ENCODE results near the gene ANKRD50.

The ANKRD50 gene

GRCh38 chr4:124712372-124713184 lies at the start of gene ANKRD50:
Gene ANKRD50 (minus strand): TSS chr4:124712732. CDS start chr4:124710511, 2,221 bp downstream.
- DNase-seq (ENCODE audit: low read depth) = peak; percentile 21

- no peak for DNase-seq (ENCODE audit: low read depth)
These were observed 44.6 kb upstream of the ANKRD50 start for GRCh38 chr4:124757126-124757525.

GRCh38 chr4:124754681-124755080 lies 42.1 kb upstream of the ANKRD50 start:
- no peak for DNase-seq (ENCODE audit: low read depth)

- DNase-seq (ENCODE audit: low read depth) = no peak
These were observed 41.5 kb upstream of the ANKRD50 start for GRCh38 chr4:124753941-124754581.

GRCh38 chr4:124749421-124749820 lies 36.9 kb upstream of the ANKRD50 start:
- DNase-seq (ENCODE audit: low read depth) = no peak

- DNase-seq (ENCODE audit: low read depth) = no peak
These were observed 36.4 kb upstream of the ANKRD50 start for GRCh38 chr4:124748965-124749364.

GRCh38 chr4:124745985-124746801 lies 33.7 kb upstream of the ANKRD50 start:
- no peak for DNase-seq (ENCODE audit: low read depth)

- no peak for DNase-seq (ENCODE audit: low read depth)
These were observed 31.2 kb upstream of the ANKRD50 start for GRCh38 chr4:124743711-124744110.

GRCh38 chr4:124740501-124740900 lies 28.0 kb upstream of the ANKRD50 start:
- no peak for DNase-seq (ENCODE audit: low read depth)

- no peak for DNase-seq (ENCODE audit: low read depth)
These were observed 26.5 kb upstream of the ANKRD50 start for GRCh38 chr4:124738994-124739393.

- no peak for DNase-seq (ENCODE audit: low read depth)
These were observed 25.1 kb upstream of the ANKRD50 start for GRCh38 chr4:124737619-124738018.

GRCh38 chr4:124736526-124736925 lies 24.0 kb upstream of the ANKRD50 start:
- no peak for DNase-seq (ENCODE audit: low read depth)

- DNase-seq (ENCODE audit: low read depth) = no peak
These were observed 14.9 kb upstream of the ANKRD50 start for GRCh38 chr4:124727331-124727890.

- no peak for DNase-seq (ENCODE audit: low read depth)
These were observed 13.7 kb upstream of the ANKRD50 start for GRCh38 chr4:124726269-124726668.

GRCh38 chr4:124722071-124722470 lies 9.5 kb upstream of the ANKRD50 start:
- DNase-seq (ENCODE audit: low read depth) = no peak

- no peak for DNase-seq (ENCODE audit: low read depth)
These were observed 4.6 kb upstream of the ANKRD50 start for GRCh38 chr4:124717101-124717500.

- DNase-seq (ENCODE audit: low read depth) = no peak
These were observed 657 bp upstream of the ANKRD50 start for GRCh38 chr4:124713185-124713592.

- DNase-seq (ENCODE audit: low read depth) = no peak
These were observed 811 bp downstream of the ANKRD50 start for GRCh38 chr4:124711471-124712371.

- DNase-seq (ENCODE audit: low read depth) = no peak
These were observed 1.6 kb downstream of the ANKRD50 start for GRCh38 chr4:124710911-124711310.

GRCh38 chr4:124710015-124710741 lies 2.4 kb downstream of the ANKRD50 start:
- DNase-seq (ENCODE audit: low read depth) = no peak

Data from stimulated activated CD8-positive, alpha-beta memory T cell treated with anti-CD3 and anti-CD28 coated beads, Interleukin-15, amount 100 ng/mL, for 24 hours (primary cell).